ENCODE data around the gene FSTL4. TPM values are rescaled to one million over a fixed set of nuclear protein-coding genes. Genes with fewer than 3 reads are reported as not detected.

The FSTL4 gene
- total RNA-seq, 2 donors from 2014 or later, result 0.26 to 1.3 TPM

DNA sequence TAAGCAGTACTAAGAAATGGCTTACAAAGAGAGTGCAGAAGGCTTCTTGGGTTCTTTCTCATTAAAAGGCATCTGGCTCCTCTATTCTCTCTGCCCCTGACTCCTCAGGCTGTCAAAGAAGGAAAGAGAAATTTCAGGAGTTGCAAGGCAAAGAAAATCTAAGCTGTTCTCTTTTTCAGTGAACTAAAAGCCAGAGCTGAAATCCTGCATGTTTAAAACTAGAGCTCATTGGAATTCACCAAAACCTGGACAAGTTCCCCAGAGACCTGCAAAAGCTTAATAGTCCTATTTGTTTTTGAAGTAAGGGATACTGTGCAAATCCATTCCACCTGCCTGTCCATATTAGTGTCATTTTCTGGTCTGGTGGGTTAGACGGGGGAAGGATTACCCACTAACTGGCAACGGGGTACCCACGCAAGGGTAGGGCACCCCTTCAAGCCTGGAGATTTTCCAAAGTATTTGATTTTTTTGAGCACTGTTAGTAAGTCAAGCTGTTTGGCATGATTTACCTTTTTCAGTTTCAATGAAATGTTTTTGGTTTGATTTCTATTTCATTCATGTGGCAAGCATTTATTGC, 179.3 kb downstream of the FSTL4 start:
- no peaks in the 10 kb centered on the region for H3K4me1 ChIP-seq
- DNase-seq (no peak), ATAC-seq (no peak)
- no peak for TF ChIP-seq POLR2A (IDR thresholded peaks at IDR 0.05)
- TF ChIP-seq, protein P1, sequence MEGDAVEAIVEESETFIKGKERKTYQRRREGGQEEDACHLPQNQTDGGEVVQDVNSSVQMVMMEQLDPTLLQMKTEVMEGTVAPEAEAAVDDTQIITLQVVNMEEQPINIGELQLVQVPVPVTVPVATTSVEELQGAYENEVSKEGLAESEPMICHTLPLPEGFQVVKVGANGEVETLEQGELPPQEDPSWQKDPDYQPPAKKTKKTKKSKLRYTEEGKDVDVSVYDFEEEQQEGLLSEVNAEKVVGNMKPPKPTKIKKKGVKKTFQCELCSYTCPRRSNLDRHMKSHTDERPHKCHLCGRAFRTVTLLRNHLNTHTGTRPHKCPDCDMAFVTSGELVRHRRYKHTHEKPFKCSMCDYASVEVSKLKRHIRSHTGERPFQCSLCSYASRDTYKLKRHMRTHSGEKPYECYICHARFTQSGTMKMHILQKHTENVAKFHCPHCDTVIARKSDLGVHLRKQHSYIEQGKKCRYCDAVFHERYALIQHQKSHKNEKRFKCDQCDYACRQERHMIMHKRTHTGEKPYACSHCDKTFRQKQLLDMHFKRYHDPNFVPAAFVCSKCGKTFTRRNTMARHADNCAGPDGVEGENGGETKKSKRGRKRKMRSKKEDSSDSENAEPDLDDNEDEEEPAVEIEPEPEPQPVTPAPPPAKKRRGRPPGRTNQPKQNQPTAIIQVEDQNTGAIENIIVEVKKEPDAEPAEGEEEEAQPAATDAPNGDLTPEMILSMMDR (IDR thresholded peaks at IDR 0.05), result no peak
- H3K36me3 ChIP-seq (replicated peaks in 1 of 2; ENCODE audit: insufficient read depth in 1 of 2, low read depth in 2 of 2), result no peaks in the 10 kb centered on the region
- no peak overlapping the region for H3K27ac ChIP-seq
- intact Hi-C loops (cut with DNase I), result no loop called here
- no peaks in the 10 kb centered on the region for H3K9me3 ChIP-seq
- no peaks in the 10 kb centered on the region for H3K27me3 ChIP-seq
- WGBS, 2 donors, result 75 to 80% methylated on average over 3 of the region's 3 CpGs
- no peak overlapping the region for H3K4me3 ChIP-seq

DNA sequence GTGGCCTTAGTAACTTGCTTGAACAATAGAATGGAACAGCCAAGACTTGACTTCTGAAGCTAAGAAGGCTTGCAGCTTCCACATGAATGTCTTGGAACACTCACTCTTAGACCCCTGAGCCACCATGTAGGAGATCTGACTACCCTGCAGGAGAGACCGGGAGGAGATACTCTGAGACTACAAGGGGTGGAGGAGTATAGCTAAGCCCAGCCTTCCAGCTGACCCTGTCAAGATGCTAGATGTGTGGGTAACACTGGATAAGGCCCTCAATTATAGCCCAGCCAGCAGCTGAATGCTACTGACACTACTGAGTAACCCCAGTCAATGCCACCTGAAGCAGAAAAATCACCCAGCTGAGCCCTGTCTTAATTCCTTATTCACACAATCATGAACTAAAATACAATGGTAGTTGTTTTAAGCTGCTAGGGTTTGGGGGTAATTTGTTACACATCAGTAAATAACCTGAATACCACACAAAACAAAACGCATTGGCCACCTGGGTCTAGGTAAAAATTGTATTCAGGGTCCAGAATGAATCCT, 180.9 kb downstream of the FSTL4 start:
- whole genome bisulfite sequencing, 2 donors, result 83 to 90% methylated on average over 2 of the region's 2 CpGs
- Histone ChIP-seq H3K9me3 (no peaks in the 10 kb centered on the region), H3K27ac (no peak overlapping the region), H3K36me3 (replicated peaks in 1 of 2; ENCODE audit: insufficient read depth in 1 of 2, low read depth in 2 of 2) (no peaks in the 10 kb centered on the region), H3K27me3 (no peaks in the 10 kb centered on the region), H3K4me1 (no peaks in the 10 kb centered on the region), H3K4me3 (no peak overlapping the region)
- intact Hi-C loops (cut with DNase I), result no loop called here
- ATAC-seq (no peak), DNase-seq (no peak)
- TF ChIP-seq, protein P1 (IDR thresholded peaks at IDR 0.05), result no peak
- TF ChIP-seq POLR2A (IDR thresholded peaks at IDR 0.05), result no peak

DNA sequence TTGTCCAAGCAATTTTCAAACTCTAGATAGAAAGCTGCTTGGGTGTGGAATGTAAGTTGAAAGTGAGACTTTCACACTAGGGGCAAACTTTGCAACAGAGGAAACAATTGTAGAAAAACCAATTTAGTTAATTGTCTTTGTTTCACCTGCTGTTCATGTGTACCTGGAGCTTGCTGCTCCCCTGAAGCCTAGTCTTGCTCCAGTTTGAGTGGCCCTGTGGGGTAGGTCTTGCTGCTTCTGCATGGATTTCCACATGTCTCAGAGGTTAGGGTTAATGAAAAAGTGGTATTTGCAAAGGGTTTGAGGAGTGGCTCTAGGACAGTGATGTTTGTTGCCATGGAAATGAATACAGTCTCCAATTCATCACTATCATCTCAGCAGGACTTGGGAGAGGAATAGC, 182.2 kb downstream of the FSTL4 start:
- Histone ChIP-seq H3K36me3 (replicated peaks in 1 of 2; ENCODE audit: insufficient read depth in 1 of 2, low read depth in 2 of 2) (no peaks in the 10 kb centered on the region), H3K9me3 (no peaks in the 10 kb centered on the region), H3K27ac (no peak overlapping the region), H3K4me3 (no peak overlapping the region), H3K27me3 (no peaks in the 10 kb centered on the region), H3K4me1 (no peaks in the 10 kb centered on the region)
- no peak for ATAC-seq
- no peak for DNase-seq
- TF ChIP-seq, protein P1 (IDR thresholded peaks at IDR 0.05), result no peak
- no peak for TF ChIP-seq POLR2A (IDR thresholded peaks at IDR 0.05)
- intact Hi-C loops (cut with DNase I), result no loop called here

DNA sequence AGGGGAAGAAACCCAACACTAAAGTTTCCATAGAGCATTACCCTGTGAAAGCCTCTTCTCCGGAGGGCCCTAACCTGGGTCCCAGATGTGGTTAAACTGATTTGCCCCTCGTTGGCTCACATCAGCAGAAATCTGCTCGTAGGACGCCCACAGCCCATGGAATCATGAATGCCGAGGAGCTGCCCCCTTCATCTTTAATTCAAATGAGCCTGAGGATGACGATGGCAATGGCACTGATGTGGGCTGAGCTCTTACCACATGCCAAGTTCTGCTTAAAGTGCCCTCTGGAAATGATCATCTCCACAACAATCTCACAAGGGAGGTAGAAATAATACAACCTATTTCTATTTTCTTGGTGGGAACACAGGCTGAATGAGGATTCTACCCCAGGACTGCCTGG, 183.3 kb downstream of the FSTL4 start:
- WGBS, 2 donors, result 78 to 84% methylated on average over 6 of the region's 6 CpGs
- intact Hi-C loops (cut with DNase I), result loop anchor here (10.0 kb wide), 1 partner anchor 436 kb away; no protein-coding TSS in a partner anchor

More for the DNA sequence above, 183.3 kb downstream of the FSTL4 start:
- no peak for ATAC-seq
- no peaks in the 10 kb centered on the region for H3K4me1 ChIP-seq
- no peak for TF ChIP-seq POLR2A (IDR thresholded peaks at IDR 0.05)
- TF ChIP-seq, protein P1 (IDR thresholded peaks at IDR 0.05), result no peak
- H3K27ac ChIP-seq, result no peak overlapping the region
- H3K27me3 ChIP-seq, result no peaks in the 10 kb centered on the region
- no peaks in the 10 kb centered on the region for H3K36me3 ChIP-seq (replicated peaks in 1 of 2; ENCODE audit: insufficient read depth in 1 of 2, low read depth in 2 of 2)
- H3K4me3 ChIP-seq, result no peak overlapping the region
- DNase-seq, result no peak
- H3K9me3 ChIP-seq, result no peaks in the 10 kb centered on the region

Measured in body of pancreas (tissue), 4 donors.